ENCODE measurements around the gene DNAJC18. TPM values are rescaled to one million over a fixed set of nuclear protein-coding genes. Genes with fewer than 3 reads are reported as not detected.
"Not testable (repeated sequence)": the region's sequence is repeated elsewhere in the genome, so short reads cannot be mapped to it uniquely, and the experiment has no call there.

Gene DNAJC18
- total RNA-seq, 2 experiments from 2014 or later: 26.3 to 26.7 TPM

DNA sequence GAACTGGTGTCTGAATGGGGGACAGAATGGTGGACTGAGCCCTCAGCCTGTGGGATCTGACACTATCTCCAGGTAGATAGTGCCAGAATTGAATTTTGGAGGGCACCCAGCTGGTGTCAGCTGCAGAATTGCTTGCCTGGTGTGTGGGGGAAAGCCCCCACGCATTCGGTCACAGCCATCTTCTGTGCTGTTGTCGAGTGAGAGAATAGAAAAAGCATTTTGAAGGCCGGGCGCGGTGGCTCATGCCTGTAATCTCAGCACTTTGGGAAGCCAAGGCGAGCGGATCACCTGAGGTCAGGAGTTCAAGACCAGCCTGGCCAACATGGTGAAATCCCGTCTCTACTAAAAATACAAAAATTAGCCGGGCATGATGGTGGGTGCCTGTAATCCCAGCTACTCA lies 52.4 kb downstream of the DNAJC18 start:
- POLR2A ChIA-PET: not testable (repeated sequence)
- CTCF ChIA-PET: interaction anchor here (0.8 to 1.3 kb wide), 2 partner anchors 45 to 46 kb away, joined by 3 read pairs; partner anchors contain the start of gene PAIP2

GRCh38 chr5:139386050-139386438 lies 53.3 kb downstream of the DNAJC18 start:
- CTCF ChIA-PET: interaction anchor here (1.3 kb wide), 1 partner anchor 45 kb away, joined by 3 read pairs; no protein-coding TSS in a partner anchor
- POLR2A ChIA-PET: no interaction called here

- POLR2A ChIA-PET: no interaction called here
- CTCF ChIA-PET: no interaction called here
These were observed 54.0 kb downstream of the DNAJC18 start for GRCh38 chr5:139385061-139386049.

GRCh38 chr5:139384591-139385051 lies 54.7 kb downstream of the DNAJC18 start:
- POLR2A ChIA-PET: no interaction called here
- CTCF ChIA-PET: no interaction called here

- CTCF ChIA-PET: no interaction called here
- POLR2A ChIA-PET: no interaction called here
These were observed 55.2 kb downstream of the DNAJC18 start for GRCh38 chr5:139383993-139384590.

- CTCF ChIA-PET: no interaction called here
These were observed 55.9 kb downstream of the DNAJC18 start, which contains the start of gene SLC23A1 for GRCh38 chr5:139383275-139383992. Gene SLC23A1, minus strand, starts transcription at chr5:139383297. Its CDS starts 44 bp downstream, at chr5:139383253.

GRCh38 chr5:139382807-139383206 lies 56.5 kb downstream of the DNAJC18 start:
- ChIA-PET POLR2A (no interaction called here), CTCF (no interaction called here)

More at GRCh38 chr5:139383275-139383992, 55.9 kb downstream of the DNAJC18 start, which contains the start of gene SLC23A1:
- POLR2A ChIA-PET: no interaction called here

DNA sequence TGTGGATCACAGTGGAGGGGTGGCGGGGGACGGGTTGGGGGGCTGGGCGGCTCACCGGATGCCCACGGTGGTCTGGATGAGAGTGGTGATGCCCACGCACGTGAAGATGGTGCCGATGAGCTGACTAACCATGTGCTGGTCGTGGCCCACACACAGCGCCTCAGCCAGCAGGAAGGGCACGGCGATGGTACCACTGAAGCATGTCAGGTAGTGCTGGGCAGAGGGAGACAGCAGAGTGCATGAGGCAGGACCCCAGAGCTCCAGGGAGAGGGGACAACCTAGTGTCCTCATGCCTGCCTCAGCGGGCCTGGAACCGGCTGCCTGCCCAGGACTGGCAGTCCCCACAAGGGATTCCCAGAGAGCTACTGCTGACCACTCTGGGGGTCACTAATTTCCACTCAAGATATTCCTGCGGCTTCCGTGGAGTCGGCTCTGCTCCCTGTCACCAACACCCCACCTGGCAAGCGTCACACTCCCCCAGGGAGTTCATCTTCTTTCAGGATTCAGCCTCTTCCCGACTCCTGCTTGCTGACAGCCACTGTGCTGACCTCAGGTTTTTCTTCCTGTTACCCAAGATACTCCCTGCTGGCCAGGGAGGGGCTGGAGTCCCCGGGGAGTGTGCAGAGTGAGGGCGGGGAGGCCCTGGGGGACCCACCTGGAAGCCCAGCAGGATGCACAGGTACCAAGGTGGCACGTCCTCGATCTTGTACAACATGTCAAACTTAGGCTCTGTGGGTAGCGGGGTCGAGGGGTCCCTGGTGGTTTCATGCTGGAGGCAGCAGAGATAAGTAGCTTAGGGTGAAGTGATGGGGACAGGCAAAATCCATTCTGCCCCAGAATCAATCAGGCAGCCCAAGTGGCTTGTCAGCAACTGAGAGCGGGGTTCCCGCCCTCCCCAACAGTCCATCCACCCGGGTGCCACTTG lies 57.2 kb downstream of the DNAJC18 start:
- ChIA-PET POLR2A (no interaction called here), CTCF (interaction anchor here (0.6 kb wide), 1 partner anchor 30 kb away, joined by 3 read pairs; no protein-coding TSS in a partner anchor)

DNA sequence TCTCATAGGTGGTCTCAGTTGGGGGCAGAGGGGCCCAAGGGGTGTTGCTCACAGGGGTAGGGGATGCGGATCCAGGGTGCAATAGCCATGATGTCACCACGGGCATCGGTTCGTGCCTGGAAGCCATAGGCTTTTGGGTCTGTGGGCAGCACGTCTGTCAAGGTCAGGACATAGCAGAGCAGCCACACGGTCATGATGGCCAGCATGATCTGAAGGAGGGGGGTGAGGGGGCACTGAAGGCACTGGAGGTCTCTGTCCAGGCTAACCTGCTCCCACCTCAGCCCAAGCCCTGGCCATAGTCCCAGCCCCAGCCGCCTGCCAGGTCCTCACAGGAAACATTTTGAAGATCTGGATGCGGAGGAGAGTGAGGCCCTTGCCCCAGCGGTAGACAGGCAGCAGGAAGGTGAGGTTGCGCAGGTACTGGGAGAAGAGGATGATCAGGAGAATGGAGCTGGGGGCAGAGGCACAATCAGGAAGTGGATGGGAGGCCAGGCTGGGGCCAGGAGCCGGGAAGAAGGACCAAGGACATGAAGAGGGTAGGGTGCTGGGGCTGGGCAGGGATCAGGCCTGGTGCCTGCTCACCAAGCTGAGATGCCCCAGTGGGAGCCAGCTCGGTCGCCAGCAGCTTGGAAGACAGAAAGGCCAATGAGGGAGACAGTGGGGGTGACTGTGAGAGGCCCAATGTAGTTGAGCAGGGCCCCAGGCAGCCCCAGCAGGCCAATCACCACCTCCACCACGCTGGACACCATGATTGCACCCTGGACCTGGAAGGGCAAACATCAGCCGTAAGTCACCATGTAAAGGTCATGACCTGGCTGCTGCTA lies 59.5 kb downstream of the DNAJC18 start:
- ChIA-PET CTCF (interaction anchor here (0.6 to 1.4 kb wide), 2 partner anchors 12 to 22 kb away, joined by 3 to 4 read pairs; no protein-coding TSS in a partner anchor), POLR2A (no interaction called here)

DNA sequence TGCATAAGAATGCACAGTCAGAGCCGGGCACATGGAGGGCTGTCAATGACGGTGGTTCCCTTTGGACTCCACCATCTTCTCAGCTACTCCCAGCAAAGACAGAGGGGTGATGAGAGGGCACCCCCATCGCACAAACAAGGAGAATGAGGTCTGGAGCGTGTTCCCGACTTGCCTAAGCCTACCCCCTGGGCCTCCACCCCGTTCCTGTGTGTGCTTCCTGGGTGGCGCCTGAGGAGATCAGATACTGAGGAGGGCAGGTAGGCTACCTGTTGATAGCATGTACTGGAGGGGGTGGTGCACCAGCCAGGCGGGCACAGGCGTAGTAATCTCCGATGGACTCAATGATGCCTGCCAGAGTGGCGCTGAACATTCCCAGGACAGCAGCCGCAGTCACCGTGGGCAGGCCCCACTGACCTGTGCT lies 60.4 kb downstream of the DNAJC18 start:
- ChIA-PET POLR2A (no interaction called here), CTCF (interaction anchor here (0.9 to 1.4 kb wide), 2 partner anchors 13 to 38 kb away, joined by 3 to 4 read pairs; partner anchors contain the start of gene PAIP2)

DNA sequence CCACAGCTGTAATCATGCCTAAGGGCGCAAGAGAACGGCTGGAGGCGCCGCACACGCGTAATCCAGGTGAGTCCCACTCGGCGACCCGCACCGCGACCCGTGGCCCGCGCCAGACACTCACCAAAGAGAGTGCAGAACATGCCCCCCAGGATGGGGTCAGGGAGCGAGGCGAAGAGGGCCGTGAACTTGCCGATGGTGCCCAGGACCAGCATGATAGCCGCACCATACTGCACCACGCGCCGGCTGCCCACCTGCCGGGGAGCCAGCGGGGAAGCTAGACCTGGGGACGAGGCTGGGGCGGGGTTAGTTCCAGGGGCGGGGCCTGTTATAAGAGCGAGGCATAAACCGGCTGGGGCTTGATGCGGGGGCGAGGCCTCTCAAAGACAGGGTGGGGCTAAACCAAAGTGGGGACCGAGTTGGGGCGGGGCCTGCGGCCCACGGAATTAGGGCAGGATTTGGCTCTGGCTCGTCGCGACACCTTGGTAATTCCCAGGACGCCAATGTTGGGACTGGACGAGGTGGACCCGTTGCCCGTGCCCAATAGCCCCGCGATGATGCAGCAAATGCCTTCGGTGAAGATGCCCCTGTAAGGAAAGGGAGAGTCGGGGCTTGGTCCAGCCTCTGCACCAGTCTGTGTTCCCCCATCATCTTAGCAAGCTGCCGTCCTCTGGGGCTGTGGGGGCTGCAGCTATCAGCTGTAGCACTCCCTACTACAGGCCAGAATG lies 61.1 kb downstream of the DNAJC18 start:
- POLR2A ChIA-PET: no interaction called here
- CTCF ChIA-PET: interaction anchor here (0.9 kb wide), 1 partner anchor 37 kb away, joined by 3 read pairs; the partner anchor contains the start of gene PAIP2

DNA sequence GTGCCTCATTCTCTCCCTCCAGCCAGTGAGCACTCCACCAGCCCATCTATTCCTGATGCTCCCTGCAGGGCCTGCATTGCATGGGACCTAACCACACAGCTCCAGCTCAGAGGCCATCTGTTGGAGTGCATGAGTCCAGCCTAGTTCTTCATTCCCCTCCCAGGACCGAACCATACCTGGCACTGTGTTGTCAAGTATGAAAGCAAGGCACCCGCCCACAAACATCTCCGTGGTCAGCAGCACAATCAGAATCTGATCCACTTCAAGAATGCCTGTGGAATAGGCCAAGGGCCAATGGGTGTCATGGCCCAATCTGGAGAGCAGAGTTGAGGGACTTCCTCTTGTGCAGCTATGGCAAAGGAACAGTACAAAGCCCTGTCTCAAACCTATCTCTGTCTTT lies 62.1 kb downstream of the DNAJC18 start:
- CTCF ChIA-PET: interaction anchor here (1.3 kb wide), 1 partner anchor 26 kb away, joined by 4 read pairs; no protein-coding TSS in a partner anchor
- POLR2A ChIA-PET: no interaction called here

DNA sequence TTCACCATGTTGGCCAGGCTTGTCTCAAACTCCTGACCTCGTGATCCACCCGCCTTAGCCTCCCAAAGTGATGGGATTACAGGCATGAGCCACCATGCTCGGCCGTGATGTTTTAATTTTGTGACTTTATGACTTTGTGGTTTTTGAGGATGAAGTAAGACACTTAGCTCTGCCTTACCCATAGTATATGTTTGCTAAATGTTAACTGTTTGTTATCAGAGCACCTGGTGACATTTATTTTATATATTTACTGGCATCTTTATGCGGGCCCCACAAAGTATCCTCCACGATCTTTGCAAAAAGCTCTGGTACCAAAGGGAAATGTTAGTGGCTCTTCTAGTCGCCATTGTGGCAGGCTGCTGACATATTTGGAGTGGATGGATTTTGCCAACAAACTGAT lies 63.0 kb downstream of the DNAJC18 start:
- POLR2A ChIA-PET: no interaction called here
- CTCF ChIA-PET: interaction anchor here (1.3 kb wide), 1 partner anchor 26 kb away, joined by 4 read pairs; no protein-coding TSS in a partner anchor

DNA sequence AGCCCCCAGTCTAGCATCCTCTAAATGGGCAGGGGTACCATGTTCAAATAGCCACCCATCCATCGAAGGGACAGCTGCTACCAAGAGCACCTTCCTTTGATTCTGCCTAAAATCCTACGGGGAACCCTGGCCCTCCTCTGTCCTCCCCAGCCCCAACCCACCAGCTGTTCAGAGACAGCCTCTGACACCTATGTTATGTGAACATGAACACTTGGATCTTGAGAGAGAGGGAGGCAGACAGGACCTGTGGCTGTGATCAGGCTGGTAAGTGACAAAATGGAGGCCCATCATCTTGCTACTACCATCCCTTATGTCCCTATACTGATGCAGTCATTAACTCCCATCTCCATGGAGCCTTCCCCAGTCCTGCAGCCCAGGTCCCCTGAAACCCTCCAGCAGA lies 64.4 kb downstream of the DNAJC18 start:
- ChIA-PET POLR2A (interaction anchor here (0.9 kb wide), 1 partner anchor 33 kb away, joined by 4 read pairs; the partner anchor contains the start of gene PAIP2), CTCF (interaction anchor here (0.7 kb wide), 1 partner anchor 549 kb away, joined by 3 read pairs; no protein-coding TSS in a partner anchor)

DNA sequence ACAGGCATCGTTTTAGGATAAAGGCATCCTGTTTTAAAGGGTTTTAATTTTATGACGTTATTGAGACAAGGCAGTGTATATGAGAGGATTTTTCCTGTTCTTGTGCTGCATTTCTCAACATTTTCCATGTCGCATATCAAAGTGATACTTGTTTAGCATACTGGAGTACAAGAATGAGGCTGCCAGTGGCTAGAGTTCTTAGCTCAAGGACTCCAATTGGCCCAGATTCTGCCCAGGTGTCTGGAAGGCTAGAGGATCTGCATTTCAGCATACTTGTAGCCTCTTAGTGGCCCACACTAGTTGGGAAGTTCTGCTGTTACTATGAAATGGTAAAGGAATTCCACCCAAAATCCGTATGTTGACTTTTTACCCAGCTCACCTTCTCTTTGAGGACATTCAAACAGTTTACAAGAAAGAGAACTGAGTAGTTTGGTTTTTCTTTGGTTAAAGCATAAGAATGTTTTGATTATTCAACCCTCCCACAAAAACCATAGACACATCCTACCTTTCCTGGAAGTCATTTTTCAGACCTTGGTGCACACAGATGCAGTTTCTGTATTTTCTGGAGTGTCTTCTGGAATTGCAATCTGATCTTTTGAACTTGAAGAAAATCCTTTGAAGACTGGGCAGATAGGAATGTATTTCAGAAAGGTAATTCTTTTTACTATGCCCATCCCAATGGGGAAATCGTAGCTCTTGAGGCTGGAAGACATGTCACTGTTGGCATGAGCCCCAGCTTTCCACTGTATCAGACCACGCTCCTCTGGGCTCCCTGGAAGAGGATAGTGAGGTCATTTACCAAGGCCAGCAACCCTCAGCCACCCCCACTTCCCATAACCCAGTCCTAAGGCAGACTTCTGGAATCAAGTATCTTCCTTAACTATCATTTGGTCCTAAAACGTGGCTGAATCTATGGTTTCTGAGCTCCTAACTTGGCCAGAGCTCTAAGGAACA lies 67.6 kb downstream of the DNAJC18 start:
- ChIA-PET POLR2A (interaction anchor here (1.1 to 2.1 kb wide), 2 partner anchors 30 to 78 kb away, joined by 3 to 6 read pairs; partner anchors contain the start of genes MATR3 and PAIP2), CTCF (interaction anchor here (1.2 kb wide), 1 partner anchor 22 kb away, joined by 3 read pairs; no protein-coding TSS in a partner anchor)

- ChIA-PET CTCF (interaction anchor here (1.1 kb wide), 1 partner anchor 53 kb away, joined by 3 read pairs; no protein-coding TSS in a partner anchor), POLR2A (no interaction called here)
These were observed 70.1 kb downstream of the DNAJC18 start for GRCh38 chr5:139369181-139369580.
